ENCODE data around the gene KCNJ14.

GRCh38 chr19:48446579-48446978 lies 8.8 kb upstream of the KCNJ14 start:
- TF ChIP-seq POLR2AphosphoS5 (IDR thresholded peaks at IDR 0.05; ENCODE audit: low read depth, low read length) (no peak), EZH2phosphoT487 (IDR thresholded peaks at IDR 0.05; ENCODE audit: borderline replicate concordance, low read depth) (no peak), YY1 (IDR thresholded peaks at IDR 0.05; ENCODE audit: low read depth) (no peak), MEF2A (IDR thresholded peaks at IDR 0.05; ENCODE audit: borderline replicate concordance, low read depth) (no peak), SIN3A (IDR thresholded peaks at IDR 0.05; ENCODE audit: borderline replicate concordance, low read depth, low read length) (no peak), FOSL2 (IDR thresholded peaks at IDR 0.05; ENCODE audit: borderline replicate concordance, low read depth) (no peak), MXI1 (IDR thresholded peaks at IDR 0.05; ENCODE audit: low read depth, low read length) (no peak), SMC3 (IDR thresholded peaks at IDR 0.05; ENCODE audit: low read depth, low read length) (no peak), TCF12 (IDR thresholded peaks at IDR 0.05) (no peak)
- TF ChIP-seq, protein P1, sequence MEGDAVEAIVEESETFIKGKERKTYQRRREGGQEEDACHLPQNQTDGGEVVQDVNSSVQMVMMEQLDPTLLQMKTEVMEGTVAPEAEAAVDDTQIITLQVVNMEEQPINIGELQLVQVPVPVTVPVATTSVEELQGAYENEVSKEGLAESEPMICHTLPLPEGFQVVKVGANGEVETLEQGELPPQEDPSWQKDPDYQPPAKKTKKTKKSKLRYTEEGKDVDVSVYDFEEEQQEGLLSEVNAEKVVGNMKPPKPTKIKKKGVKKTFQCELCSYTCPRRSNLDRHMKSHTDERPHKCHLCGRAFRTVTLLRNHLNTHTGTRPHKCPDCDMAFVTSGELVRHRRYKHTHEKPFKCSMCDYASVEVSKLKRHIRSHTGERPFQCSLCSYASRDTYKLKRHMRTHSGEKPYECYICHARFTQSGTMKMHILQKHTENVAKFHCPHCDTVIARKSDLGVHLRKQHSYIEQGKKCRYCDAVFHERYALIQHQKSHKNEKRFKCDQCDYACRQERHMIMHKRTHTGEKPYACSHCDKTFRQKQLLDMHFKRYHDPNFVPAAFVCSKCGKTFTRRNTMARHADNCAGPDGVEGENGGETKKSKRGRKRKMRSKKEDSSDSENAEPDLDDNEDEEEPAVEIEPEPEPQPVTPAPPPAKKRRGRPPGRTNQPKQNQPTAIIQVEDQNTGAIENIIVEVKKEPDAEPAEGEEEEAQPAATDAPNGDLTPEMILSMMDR (IDR thresholded peaks at IDR 0.05) = no peak

Data from SK-N-SH (cell line).